NCI-H446 treated with DMSO at 0.1 percent for 48 hours (cell line): ENCODE measurements around the gene NPIPB5.
"Not testable (repeated sequence)": the region's sequence is repeated elsewhere in the genome, so short reads cannot be mapped to it uniquely, and the experiment has no call there.

Experiments used
- DNase-seq: peaks from one replicate; lab custom pipeline; 2025; lab: John Stamatoyannopoulos, UW

The NPIPB5 gene

GRCh38 chr16:22510591-22510990, at the start of gene NPIPB5:
Gene NPIPB5 (plus strand): TSS chr16:22510891. CDS start chr16:22513802, 2,911 bp downstream.
- DNase-seq, result not testable (repeated sequence)

- not testable (repeated sequence) for DNase-seq
Observed at GRCh38 chr16:22468846-22469245, 41.8 kb upstream of the NPIPB5 start.

GRCh38 chr16:22537996-22538395, 27.3 kb downstream of the NPIPB5 start:
- DNase-seq, result not testable (repeated sequence)

- DNase-seq, result not testable (repeated sequence)
Observed at GRCh38 chr16:22544809-22545208, 34.1 kb downstream of the NPIPB5 start.

- not testable (repeated sequence) for DNase-seq
Observed at GRCh38 chr16:22546630-22547029, 35.9 kb downstream of the NPIPB5 start.

- not testable (repeated sequence) for DNase-seq
Observed at GRCh38 chr16:22547170-22547765, 36.6 kb downstream of the NPIPB5 start.

- not testable (repeated sequence) for DNase-seq
Observed at GRCh38 chr16:22549853-22550252, 39.2 kb downstream of the NPIPB5 start.

GRCh38 chr16:22551143-22551542, 40.5 kb downstream of the NPIPB5 start:
- DNase-seq, result not testable (repeated sequence)

GRCh38 chr16:22551651-22552050, 41.0 kb downstream of the NPIPB5 start:
- DNase-seq, result not testable (repeated sequence)

- not testable (repeated sequence) for DNase-seq
Observed at GRCh38 chr16:22556759-22557158, 46.1 kb downstream of the NPIPB5 start.
